SK-N-MC (cell line): ENCODE measurements around the gene SLC35E3.

Experiments used
- EZH2 ChIP-seq: fragments of 200-600 bp; sonication (generic); IDR thresholded peaks from one replicate; pipeline ENCODE4 v1.6.1; 2017; ENCODE audit warnings: antibody characterized with exemption
- POLR2AphosphoS5 ChIP-seq: IDR thresholded peaks from 2 replicates; pipeline ENCODE4 v1.6.1; 2012; ENCODE audit warnings: mild to moderate bottlenecking, low read depth, low read length, borderline replicate concordance

- TF ChIP-seq POLR2AphosphoS5 (no peak), EZH2 (no peak)
Measured at GRCh38 chr12:68727776-68728175, 18.2 kb upstream of the SLC35E3 start.
